Measurements from ENCODE around the gene LY6G5C. TPM values are rescaled to one million over a fixed set of nuclear protein-coding genes. Genes with fewer than 3 reads are reported as not detected.
A peak's percentile ranks its signal among the peaks of the same experiment; 100 is the strongest.

Gene LY6G5C
- total and polyA plus RNA-seq, 2 of the 13 experiments (the other 11 are each of a cell fraction or from before 2014, with no cell fraction given): 0.33 to 0.55 TPM

GRCh38 chr6:31663961-31664789 is 16.7 kb downstream of the LY6G5C start (continued):
- 0 out of 2 replicates have a peak, but pooled peaks have one; percentile 2 for TF ChIP-seq FOXJ3 (CRISPR knock-in tag; IDR thresholded peaks at IDR 0.05; ENCODE audit: borderline replicate concordance)
- TF ChIP-seq ZNF678 (CRISPR knock-in tag; IDR thresholded peaks at IDR 0.05): no peak
- TF ChIP-seq ATF4 (CRISPR knock-in tag; IDR thresholded peaks at IDR 0.05): peak in 1 of 2 experiments; percentile 25; a peak in 1 of 4 replicates
- TF ChIP-seq NPAS2 (CRISPR knock-in tag; IDR thresholded peaks at IDR 0.05; ENCODE audit: borderline replicate concordance): 0 out of 2 replicates have a peak, but pooled peaks have one; percentile 57
- TF ChIP-seq ZNF331 (CRISPR knock-in tag; IDR thresholded peaks at IDR 0.05): no peak
- TF ChIP-seq ZNF562 (CRISPR knock-in tag; IDR thresholded peaks at IDR 0.05; ENCODE audit: borderline replicate concordance): no peak
- TF ChIP-seq JUNB (CRISPR knock-in tag; IDR thresholded peaks at IDR 0.05; ENCODE audit: borderline replicate concordance): 0 out of 2 replicates have a peak, but pooled peaks have one; percentile 37
- no peak for TF ChIP-seq HMGA1 (CRISPR knock-in tag; conservative IDR thresholded peaks at IDR 0.05)
- TF ChIP-seq MXI1 (IDR thresholded peaks at IDR 0.05; ENCODE audit: borderline replicate concordance, low read depth, low read length): no peak
- TF ChIP-seq TBX3 (IDR thresholded peaks at IDR 0.05; ENCODE audit: borderline replicate concordance): no peak
- TF ChIP-seq FIP1L1 (IDR thresholded peaks at IDR 0.05; ENCODE audit: borderline replicate concordance, insufficient read depth, low read depth, low read length): no peak
- no peak for TF ChIP-seq TCF7 (IDR thresholded peaks at IDR 0.05; ENCODE audit: low read depth)
- TF ChIP-seq ZSCAN30 (CRISPR knock-in tag; IDR thresholded peaks at IDR 0.05): no peak
- no peak for TF ChIP-seq ZNF674 (CRISPR knock-in tag; IDR thresholded peaks at IDR 0.05; ENCODE audit: low read depth)
- TF ChIP-seq, protein P1, sequence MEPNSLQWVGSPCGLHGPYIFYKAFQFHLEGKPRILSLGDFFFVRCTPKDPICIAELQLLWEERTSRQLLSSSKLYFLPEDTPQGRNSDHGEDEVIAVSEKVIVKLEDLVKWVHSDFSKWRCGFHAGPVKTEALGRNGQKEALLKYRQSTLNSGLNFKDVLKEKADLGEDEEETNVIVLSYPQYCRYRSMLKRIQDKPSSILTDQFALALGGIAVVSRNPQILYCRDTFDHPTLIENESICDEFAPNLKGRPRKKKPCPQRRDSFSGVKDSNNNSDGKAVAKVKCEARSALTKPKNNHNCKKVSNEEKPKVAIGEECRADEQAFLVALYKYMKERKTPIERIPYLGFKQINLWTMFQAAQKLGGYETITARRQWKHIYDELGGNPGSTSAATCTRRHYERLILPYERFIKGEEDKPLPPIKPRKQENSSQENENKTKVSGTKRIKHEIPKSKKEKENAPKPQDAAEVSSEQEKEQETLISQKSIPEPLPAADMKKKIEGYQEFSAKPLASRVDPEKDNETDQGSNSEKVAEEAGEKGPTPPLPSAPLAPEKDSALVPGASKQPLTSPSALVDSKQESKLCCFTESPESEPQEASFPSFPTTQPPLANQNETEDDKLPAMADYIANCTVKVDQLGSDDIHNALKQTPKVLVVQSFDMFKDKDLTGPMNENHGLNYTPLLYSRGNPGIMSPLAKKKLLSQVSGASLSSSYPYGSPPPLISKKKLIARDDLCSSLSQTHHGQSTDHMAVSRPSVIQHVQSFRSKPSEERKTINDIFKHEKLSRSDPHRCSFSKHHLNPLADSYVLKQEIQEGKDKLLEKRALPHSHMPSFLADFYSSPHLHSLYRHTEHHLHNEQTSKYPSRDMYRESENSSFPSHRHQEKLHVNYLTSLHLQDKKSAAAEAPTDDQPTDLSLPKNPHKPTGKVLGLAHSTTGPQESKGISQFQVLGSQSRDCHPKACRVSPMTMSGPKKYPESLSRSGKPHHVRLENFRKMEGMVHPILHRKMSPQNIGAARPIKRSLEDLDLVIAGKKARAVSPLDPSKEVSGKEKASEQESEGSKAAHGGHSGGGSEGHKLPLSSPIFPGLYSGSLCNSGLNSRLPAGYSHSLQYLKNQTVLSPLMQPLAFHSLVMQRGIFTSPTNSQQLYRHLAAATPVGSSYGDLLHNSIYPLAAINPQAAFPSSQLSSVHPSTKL (CRISPR knock-in tag; IDR thresholded peaks at IDR 0.05): no peak
- TF ChIP-seq KDM2A (CRISPR knock-in tag; IDR thresholded peaks at IDR 0.05; ENCODE audit: borderline replicate concordance, low read depth): peak; percentile 42; the same call in 1 of the 2 replicates
- TF ChIP-seq HDAC1 (CRISPR knock-in tag; IDR thresholded peaks at IDR 0.05): no peak
- TF ChIP-seq ZNF160 (CRISPR knock-in tag; IDR thresholded peaks at IDR 0.05): 0 out of 2 replicates have a peak, but pooled peaks have one; percentile 32
- TF ChIP-seq, protein P2, sequence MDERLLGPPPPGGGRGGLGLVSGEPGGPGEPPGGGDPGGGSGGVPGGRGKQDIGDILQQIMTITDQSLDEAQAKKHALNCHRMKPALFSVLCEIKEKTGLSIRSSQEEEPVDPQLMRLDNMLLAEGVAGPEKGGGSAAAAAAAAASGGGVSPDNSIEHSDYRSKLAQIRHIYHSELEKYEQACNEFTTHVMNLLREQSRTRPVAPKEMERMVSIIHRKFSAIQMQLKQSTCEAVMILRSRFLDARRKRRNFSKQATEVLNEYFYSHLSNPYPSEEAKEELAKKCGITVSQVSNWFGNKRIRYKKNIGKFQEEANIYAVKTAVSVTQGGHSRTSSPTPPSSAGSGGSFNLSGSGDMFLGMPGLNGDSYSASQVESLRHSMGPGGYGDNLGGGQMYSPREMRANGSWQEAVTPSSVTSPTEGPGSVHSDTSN (CRISPR knock-in tag; IDR thresholded peaks at IDR 0.05): no peak
- TF ChIP-seq, protein P3, sequence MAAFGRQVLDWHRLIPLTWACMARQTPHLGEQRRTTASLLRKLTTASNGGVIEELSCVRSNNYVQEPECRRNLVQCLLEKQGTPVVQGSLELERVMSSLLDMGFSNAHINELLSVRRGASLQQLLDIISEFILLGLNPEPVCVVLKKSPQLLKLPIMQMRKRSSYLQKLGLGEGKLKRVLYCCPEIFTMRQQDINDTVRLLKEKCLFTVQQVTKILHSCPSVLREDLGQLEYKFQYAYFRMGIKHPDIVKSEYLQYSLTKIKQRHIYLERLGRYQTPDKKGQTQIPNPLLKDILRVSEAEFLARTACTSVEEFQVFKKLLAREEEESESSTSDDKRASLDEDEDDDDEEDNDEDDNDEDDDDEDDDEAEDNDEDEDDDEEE (CRISPR knock-in tag; IDR thresholded peaks at IDR 0.05): no peak; the same call in 1 of the 2 replicates
- no peak for TF ChIP-seq ZNF292 (CRISPR knock-in tag; IDR thresholded peaks at IDR 0.05; ENCODE audit: borderline replicate concordance, low read depth)
- TF ChIP-seq ESRRA (CRISPR knock-in tag; IDR thresholded peaks at IDR 0.05; ENCODE audit: low read depth): 0 out of 2 replicates have a peak, but pooled peaks have one; percentile 75
